Measurements from ENCODE around the gene TENM4. TPM values are rescaled to one million over a fixed set of nuclear protein-coding genes. Genes with fewer than 3 reads are reported as not detected.

TENM4 gene
- total RNA-seq, 1 experiment from 2014 or later: 0.39 TPM

- no peaks in the 10 kb centered on the region for H3K4me1 ChIP-seq (ENCODE audit: control insufficient read depth, insufficient read depth, low read length)
These were observed 25.4 kb downstream of the TENM4 start for GRCh38 chr11:79415411-79415810.

GRCh38 chr11:79414644-79415317 lies 26.0 kb downstream of the TENM4 start:
- Histone ChIP-seq H3K27me3 (ENCODE audit: control insufficient read depth, insufficient read depth, low read length) (peaks cover 3% of the 10 kb centered on the region; the same call in 1 of the 2 replicates), H3K27ac (ENCODE audit: low read length) (no peak overlapping the region), H3K36me3 (ENCODE audit: control insufficient read depth, insufficient read depth, low read length) (no peaks in the 10 kb centered on the region), H3K4me1 (ENCODE audit: control insufficient read depth, insufficient read depth, low read length) (no peaks in the 10 kb centered on the region), H3K4me3 (ENCODE audit: low read depth in 2 of 2, low read length in 2 of 2) (no peak overlapping the region), H3K9me3 (ENCODE audit: control insufficient read depth, insufficient read depth, low read depth, low read length) (no peaks in the 10 kb centered on the region)
- ChIA-PET CTCF (no interaction called here), POLR2A (no interaction called here)
- no peak for DNase-seq (ENCODE audit: low read depth, low spot score)
- TF ChIP-seq REST (IDR thresholded peaks at IDR 0.05; ENCODE audit: insufficient read depth in 1 of 2, low read depth in 2 of 2, low read length in 1 of 2) (no peak), SIN3A (IDR thresholded peaks at IDR 0.05; ENCODE audit: borderline replicate concordance, insufficient read depth, low read depth, low read length) (no peak), TCF7L2 (IDR thresholded peaks at IDR 0.05; ENCODE audit: low read depth, low read length) (no peak), POLR2AphosphoS5 (IDR thresholded peaks at IDR 0.05; ENCODE audit: low read depth, low read length) (no peak)
- TF ChIP-seq, protein P1, sequence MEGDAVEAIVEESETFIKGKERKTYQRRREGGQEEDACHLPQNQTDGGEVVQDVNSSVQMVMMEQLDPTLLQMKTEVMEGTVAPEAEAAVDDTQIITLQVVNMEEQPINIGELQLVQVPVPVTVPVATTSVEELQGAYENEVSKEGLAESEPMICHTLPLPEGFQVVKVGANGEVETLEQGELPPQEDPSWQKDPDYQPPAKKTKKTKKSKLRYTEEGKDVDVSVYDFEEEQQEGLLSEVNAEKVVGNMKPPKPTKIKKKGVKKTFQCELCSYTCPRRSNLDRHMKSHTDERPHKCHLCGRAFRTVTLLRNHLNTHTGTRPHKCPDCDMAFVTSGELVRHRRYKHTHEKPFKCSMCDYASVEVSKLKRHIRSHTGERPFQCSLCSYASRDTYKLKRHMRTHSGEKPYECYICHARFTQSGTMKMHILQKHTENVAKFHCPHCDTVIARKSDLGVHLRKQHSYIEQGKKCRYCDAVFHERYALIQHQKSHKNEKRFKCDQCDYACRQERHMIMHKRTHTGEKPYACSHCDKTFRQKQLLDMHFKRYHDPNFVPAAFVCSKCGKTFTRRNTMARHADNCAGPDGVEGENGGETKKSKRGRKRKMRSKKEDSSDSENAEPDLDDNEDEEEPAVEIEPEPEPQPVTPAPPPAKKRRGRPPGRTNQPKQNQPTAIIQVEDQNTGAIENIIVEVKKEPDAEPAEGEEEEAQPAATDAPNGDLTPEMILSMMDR (IDR thresholded peaks at IDR 0.05): no peak
- ATAC-seq: no peak
- in situ Hi-C loops (cut with HindIII; ENCODE audit: low pct_unique_long_range_greater_than_20kb, low sequenced_read_pairs): no loop called here
- intact Hi-C loops (cut with micrococcal nuclease; ENCODE audit: unreplicated experiment): no loop called here
- BruUV-seq (replicated peaks): no TSS peak

More at GRCh38 chr11:79415411-79415810, 25.4 kb downstream of the TENM4 start:
- H3K27me3 ChIP-seq (ENCODE audit: control insufficient read depth, insufficient read depth, low read length): peaks cover 3% of the 10 kb centered on the region; the same call in 1 of the 2 replicates
- intact Hi-C loops (cut with micrococcal nuclease; ENCODE audit: unreplicated experiment): no loop called here
- no peaks in the 10 kb centered on the region for H3K9me3 ChIP-seq (ENCODE audit: control insufficient read depth, insufficient read depth, low read depth, low read length)
- ATAC-seq (no peak), DNase-seq (ENCODE audit: low read depth, low spot score) (no peak)
- H3K27ac ChIP-seq (ENCODE audit: low read length): no peak overlapping the region
- no peak overlapping the region for H3K4me3 ChIP-seq (ENCODE audit: low read depth in 2 of 2, low read length in 2 of 2)
- BruUV-seq (replicated peaks): no TSS peak
- no peaks in the 10 kb centered on the region for H3K36me3 ChIP-seq (ENCODE audit: control insufficient read depth, insufficient read depth, low read length)
- in situ Hi-C loops (cut with HindIII; ENCODE audit: low pct_unique_long_range_greater_than_20kb, low sequenced_read_pairs): no loop called here
- TF ChIP-seq, protein P1 (IDR thresholded peaks at IDR 0.05): no peak
- TF ChIP-seq POLR2AphosphoS5 (IDR thresholded peaks at IDR 0.05; ENCODE audit: low read depth, low read length): no peak
- TF ChIP-seq TCF7L2 (IDR thresholded peaks at IDR 0.05; ENCODE audit: low read depth, low read length): no peak
- TF ChIP-seq REST (IDR thresholded peaks at IDR 0.05; ENCODE audit: insufficient read depth in 1 of 2, low read depth in 2 of 2, low read length in 1 of 2): no peak
- TF ChIP-seq SIN3A (IDR thresholded peaks at IDR 0.05; ENCODE audit: borderline replicate concordance, insufficient read depth, low read depth, low read length): no peak
- ChIA-PET POLR2A (no interaction called here), CTCF (no interaction called here)
